ENCODE data around the gene KLHL42. TPM values are rescaled to one million over a fixed set of nuclear protein-coding genes. Genes with fewer than 3 reads are reported as not detected.

The KLHL42 gene
- total RNA-seq, 1 experiment from 2014 or later, result 21.5 TPM

DNA sequence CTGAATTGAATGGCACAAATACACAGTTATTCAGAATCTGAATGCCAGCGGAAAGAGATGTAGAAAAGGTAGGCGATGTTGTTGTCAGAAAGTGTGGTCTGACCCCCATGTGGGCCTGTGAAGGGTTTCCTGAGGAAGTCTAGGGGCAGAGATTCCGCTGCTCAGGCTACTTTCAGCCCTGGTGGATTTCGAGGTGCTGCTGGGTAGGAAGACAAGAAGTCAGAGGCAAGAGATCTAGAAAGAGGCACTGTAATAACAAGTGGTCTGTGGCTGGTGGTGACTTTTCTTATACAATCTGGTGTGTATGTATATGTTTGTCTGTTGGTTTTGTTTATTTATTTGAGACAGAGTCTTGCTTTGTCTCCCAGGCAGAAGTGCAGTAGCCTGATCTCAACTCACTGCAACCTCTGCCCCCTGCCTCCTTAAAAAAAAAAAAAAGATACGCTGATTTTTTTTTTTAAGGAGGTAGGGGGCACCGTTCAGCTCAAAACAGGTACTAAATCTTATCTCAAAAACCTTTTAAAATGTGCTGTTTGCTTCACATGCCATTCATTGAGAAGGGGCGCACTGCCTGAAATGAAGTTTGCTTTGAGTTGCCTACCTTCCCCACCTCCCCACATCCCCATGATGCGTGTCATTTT lies 27.1 kb downstream of the KLHL42 start:
- Histone ChIP-seq H3K9me2 (ENCODE audit: insufficient read depth) (no peaks in the 10 kb centered on the region), H3K4me1 (ENCODE audit: control insufficient read depth in 1 of 2, insufficient read depth in 2 of 2, low read length in 2 of 2) (no peaks in the 10 kb centered on the region), H4K20me1 (ENCODE audit: insufficient read depth) (no peaks in the 10 kb centered on the region), H3K4me3 (replicated peaks in 1 of 2; ENCODE audit: low read depth in 1 of 2, low read length in 2 of 2) (no peak overlapping the region), H3K9me3 (ENCODE audit: control insufficient read depth in 1 of 2, insufficient read depth in 1 of 2, low read depth in 1 of 2, low read length in 2 of 2) (no peaks in the 10 kb centered on the region), H3K4me2 (ENCODE audit: low read length) (no peak overlapping the region), H3K27me3 (ENCODE audit: insufficient read depth, low read length) (no peaks in the 10 kb centered on the region), H3K36me3 (ENCODE audit: control insufficient read depth in 1 of 2, insufficient read depth in 2 of 2, low read length in 2 of 2) (no peaks in the 10 kb centered on the region), H3K27ac (ENCODE audit: low read depth, low read length) (no peak overlapping the region), H3K9ac (ENCODE audit: low read length) (no peak overlapping the region), H3K79me2 (ENCODE audit: insufficient read depth, low read length) (no peaks in the 10 kb centered on the region), H2AFZ (ENCODE audit: low read depth, low read length, poor library complexity, severe bottlenecking) (no peak overlapping the region)
- TF ChIP-seq, protein P1, sequence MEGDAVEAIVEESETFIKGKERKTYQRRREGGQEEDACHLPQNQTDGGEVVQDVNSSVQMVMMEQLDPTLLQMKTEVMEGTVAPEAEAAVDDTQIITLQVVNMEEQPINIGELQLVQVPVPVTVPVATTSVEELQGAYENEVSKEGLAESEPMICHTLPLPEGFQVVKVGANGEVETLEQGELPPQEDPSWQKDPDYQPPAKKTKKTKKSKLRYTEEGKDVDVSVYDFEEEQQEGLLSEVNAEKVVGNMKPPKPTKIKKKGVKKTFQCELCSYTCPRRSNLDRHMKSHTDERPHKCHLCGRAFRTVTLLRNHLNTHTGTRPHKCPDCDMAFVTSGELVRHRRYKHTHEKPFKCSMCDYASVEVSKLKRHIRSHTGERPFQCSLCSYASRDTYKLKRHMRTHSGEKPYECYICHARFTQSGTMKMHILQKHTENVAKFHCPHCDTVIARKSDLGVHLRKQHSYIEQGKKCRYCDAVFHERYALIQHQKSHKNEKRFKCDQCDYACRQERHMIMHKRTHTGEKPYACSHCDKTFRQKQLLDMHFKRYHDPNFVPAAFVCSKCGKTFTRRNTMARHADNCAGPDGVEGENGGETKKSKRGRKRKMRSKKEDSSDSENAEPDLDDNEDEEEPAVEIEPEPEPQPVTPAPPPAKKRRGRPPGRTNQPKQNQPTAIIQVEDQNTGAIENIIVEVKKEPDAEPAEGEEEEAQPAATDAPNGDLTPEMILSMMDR (IDR thresholded peaks at IDR 0.05 in 2 of 3, conservative IDR thresholded peaks at IDR 0.05 in 1 of 3; ENCODE audit: borderline replicate concordance in 1 of 3, insufficient read depth in 1 of 3, low read depth in 2 of 3, low read length in 2 of 3), result 0 out of 6 replicates have a peak, but pooled peaks of 1 of the 3 experiments have one; percentile 5
- TF ChIP-seq SP1 (IDR thresholded peaks at IDR 0.05; ENCODE audit: low read depth) (no peak), JUND (IDR thresholded peaks at IDR 0.05) (no peak)
- BruUV-seq (replicated peaks), result no TSS peak
- ChIA-PET POLR2A (no interaction called here), CTCF (interaction anchor here (0.6 kb wide), 1 partner anchor 65 kb away, joined by 3 read pairs; no protein-coding TSS in a partner anchor), RAD21 (ENCODE audit: low non-redundant PET in 1 of 2, low total read pairs in 2 of 2, uncharacterized antibody in 2 of 2, unreplicated experiment in 2 of 2) (no interaction called here)
- ATAC-seq (no peak), DNase-seq (ENCODE audit: low read depth, low spot score) (no peak)
- intact Hi-C loops (cut with micrococcal nuclease), result no loop called here

- Histone ChIP-seq H3K79me2 (ENCODE audit: insufficient read depth, low read length) (no peaks in the 10 kb centered on the region), H3K9me3 (ENCODE audit: control insufficient read depth in 1 of 2, insufficient read depth in 1 of 2, low read depth in 1 of 2, low read length in 2 of 2) (no peaks in the 10 kb centered on the region), H3K36me3 (ENCODE audit: control insufficient read depth in 1 of 2, insufficient read depth in 2 of 2, low read length in 2 of 2) (no peaks in the 10 kb centered on the region), H3K9me2 (ENCODE audit: insufficient read depth) (no peaks in the 10 kb centered on the region), H3K4me2 (ENCODE audit: low read length) (no peak overlapping the region), H4K20me1 (ENCODE audit: insufficient read depth) (no peaks in the 10 kb centered on the region), H3K9ac (ENCODE audit: low read length) (no peak overlapping the region), H3K4me3 (replicated peaks in 1 of 2; ENCODE audit: low read depth in 1 of 2, low read length in 2 of 2) (no peak overlapping the region), H3K4me1 (ENCODE audit: control insufficient read depth in 1 of 2, insufficient read depth in 2 of 2, low read length in 2 of 2) (no peaks in the 10 kb centered on the region), H3K27me3 (ENCODE audit: insufficient read depth, low read length) (no peaks in the 10 kb centered on the region), H2AFZ (ENCODE audit: low read depth, low read length, poor library complexity, severe bottlenecking) (no peak overlapping the region), H3K27ac (ENCODE audit: low read depth, low read length) (no peak overlapping the region)
- CTCF ChIA-PET, result no interaction called here
- no TSS peak for BruUV-seq (replicated peaks)
- intact Hi-C loops (cut with micrococcal nuclease), result no loop called here
- RAD21 ChIA-PET (ENCODE audit: low non-redundant PET in 1 of 2, low total read pairs in 2 of 2, uncharacterized antibody in 2 of 2, unreplicated experiment in 2 of 2), result no interaction called here
- ATAC-seq (no peak), DNase-seq (ENCODE audit: low read depth, low spot score) (no peak)
- POLR2A ChIA-PET, result no interaction called here
- no peak for TF ChIP-seq EGR1 (IDR thresholded peaks at IDR 0.05; ENCODE audit: low read depth)
- TF ChIP-seq ZBTB33 (IDR thresholded peaks at IDR 0.05; ENCODE audit: extremely low read depth, insufficient replicate concordance, low read length), result no peak
- no peak for TF ChIP-seq ELF1 (IDR thresholded peaks at IDR 0.05; ENCODE audit: borderline replicate concordance, low read depth)
- no peak for TF ChIP-seq POLR2AphosphoS5 (IDR thresholded peaks at IDR 0.05; ENCODE audit: low read depth, low read length)
- TF ChIP-seq, protein P2, sequence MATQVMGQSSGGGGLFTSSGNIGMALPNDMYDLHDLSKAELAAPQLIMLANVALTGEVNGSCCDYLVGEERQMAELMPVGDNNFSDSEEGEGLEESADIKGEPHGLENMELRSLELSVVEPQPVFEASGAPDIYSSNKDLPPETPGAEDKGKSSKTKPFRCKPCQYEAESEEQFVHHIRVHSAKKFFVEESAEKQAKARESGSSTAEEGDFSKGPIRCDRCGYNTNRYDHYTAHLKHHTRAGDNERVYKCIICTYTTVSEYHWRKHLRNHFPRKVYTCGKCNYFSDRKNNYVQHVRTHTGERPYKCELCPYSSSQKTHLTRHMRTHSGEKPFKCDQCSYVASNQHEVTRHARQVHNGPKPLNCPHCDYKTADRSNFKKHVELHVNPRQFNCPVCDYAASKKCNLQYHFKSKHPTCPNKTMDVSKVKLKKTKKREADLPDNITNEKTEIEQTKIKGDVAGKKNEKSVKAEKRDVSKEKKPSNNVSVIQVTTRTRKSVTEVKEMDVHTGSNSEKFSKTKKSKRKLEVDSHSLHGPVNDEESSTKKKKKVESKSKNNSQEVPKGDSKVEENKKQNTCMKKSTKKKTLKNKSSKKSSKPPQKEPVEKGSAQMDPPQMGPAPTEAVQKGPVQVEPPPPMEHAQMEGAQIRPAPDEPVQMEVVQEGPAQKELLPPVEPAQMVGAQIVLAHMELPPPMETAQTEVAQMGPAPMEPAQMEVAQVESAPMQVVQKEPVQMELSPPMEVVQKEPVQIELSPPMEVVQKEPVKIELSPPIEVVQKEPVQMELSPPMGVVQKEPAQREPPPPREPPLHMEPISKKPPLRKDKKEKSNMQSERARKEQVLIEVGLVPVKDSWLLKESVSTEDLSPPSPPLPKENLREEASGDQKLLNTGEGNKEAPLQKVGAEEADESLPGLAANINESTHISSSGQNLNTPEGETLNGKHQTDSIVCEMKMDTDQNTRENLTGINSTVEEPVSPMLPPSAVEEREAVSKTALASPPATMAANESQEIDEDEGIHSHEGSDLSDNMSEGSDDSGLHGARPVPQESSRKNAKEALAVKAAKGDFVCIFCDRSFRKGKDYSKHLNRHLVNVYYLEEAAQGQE (IDR thresholded peaks at IDR 0.05; ENCODE audit: low read depth), result no peak
- no peak for TF ChIP-seq RAD21 (IDR thresholded peaks at IDR 0.05; ENCODE audit: low read depth)
- TF ChIP-seq CBX3 (IDR thresholded peaks at IDR 0.05; ENCODE audit: low read depth), result no peak
- TF ChIP-seq FOSL1 (IDR thresholded peaks at IDR 0.05; ENCODE audit: low read depth), result no peak
- no peak for TF ChIP-seq ZNF274 (IDR thresholded peaks at IDR 0.05; ENCODE audit: low read depth, low read length)
- TF ChIP-seq YY1 (IDR thresholded peaks at IDR 0.05; ENCODE audit: extremely low read depth, insufficient replicate concordance, low read depth, low read length), result no peak
These were observed 28.8 kb downstream of the KLHL42 start for GRCh38 chr12:27808841-27809240.

All from HCT116 (cell line).